Measurements from ENCODE around the gene CCDC92.
A peak's percentile ranks its signal among the peaks of the same experiment; 100 is the strongest.

The CCDC92 gene

DNA sequence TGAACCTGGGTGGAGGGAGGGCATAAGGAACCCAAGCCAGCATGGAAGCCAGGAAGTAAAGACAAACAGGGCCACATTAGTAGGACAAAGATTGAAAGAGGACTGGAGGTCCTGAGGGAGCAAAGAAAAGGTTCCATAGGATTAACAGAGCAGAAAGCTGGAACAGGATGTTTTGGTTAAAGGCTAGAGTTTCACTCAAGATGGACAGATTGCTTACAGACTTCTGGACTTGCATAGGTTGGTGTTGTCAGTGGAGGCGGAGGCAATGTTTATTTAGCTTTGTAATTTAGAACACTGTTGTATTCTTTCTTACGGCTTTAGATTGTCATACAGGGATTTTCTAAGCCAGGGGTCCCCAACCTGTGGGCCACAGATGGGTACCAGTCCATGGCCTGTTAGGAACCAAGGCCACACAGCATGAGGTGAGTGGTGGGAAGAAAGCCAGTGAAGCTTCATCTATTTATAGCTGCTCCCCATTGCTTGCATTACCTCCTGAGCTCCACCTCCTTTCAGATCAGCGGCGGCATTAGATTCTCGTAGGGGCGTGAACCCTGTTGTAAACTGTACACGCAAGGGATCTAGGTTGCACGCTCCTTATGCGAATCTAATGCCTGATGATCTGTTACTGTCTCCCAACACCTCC is 31.7 kb upstream of the CCDC92 start:
- in situ Hi-C loops (cut with MboI; ENCODE audit: low pct_unique_long_range_greater_than_20kb, low sequenced_read_pairs), result no loop called here
- no peak for DNase-seq

DNA sequence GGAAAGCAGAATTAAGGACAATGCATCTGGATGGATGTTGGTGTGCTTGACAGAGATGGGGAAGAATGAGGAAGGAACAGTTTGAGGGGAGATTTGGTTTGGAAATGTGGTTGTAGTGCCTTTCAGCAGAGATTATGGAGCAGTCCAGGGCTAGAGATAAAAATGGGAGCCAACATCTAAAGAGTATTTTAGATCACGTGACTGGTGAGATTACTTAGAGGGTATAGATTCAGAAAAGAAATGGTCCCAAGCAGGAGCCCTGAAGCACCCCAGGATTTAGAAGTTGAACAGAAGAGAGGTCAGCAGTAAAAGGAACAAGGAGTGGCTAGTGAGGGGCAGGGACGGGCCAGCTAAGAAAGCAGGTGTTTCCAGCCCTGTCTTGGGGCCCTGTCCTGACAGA is 30.0 kb upstream of the CCDC92 start:
- no peak for DNase-seq

DNA sequence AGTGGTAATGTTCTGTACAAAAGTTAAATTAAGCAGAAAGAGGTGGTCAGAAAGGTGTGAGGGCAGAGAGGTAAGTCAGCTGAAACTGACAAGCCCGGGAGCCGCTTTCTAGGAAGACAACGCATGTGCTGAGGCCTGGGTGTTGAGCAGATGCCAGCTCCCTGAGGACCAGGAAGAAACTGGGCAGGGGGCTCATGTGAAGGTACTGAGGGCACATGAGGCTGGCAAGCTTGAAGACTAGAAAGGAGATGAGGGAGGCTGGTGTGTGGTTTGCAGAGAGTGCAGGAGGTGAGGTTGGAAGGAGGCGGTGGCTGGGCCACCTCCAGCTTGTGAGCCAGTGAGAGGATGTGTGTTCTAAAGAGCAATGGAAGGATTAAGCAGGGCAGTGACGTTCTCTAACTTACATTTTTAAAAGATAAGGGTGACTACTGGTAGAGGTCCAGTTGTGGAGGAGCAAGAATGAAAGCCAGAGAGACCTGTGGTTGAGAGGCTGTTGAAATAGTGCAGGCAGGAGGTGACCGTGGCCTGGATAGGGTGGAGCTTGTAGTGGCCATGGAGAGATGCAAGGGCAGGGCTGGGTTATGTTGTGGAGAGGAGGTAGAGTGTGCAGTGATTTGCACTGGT is 29.5 kb upstream of the CCDC92 start:
- DNase-seq, result no peak
- in situ Hi-C loops (cut with MboI; ENCODE audit: low pct_unique_long_range_greater_than_20kb, low sequenced_read_pairs), result no loop called here

More for the DNA sequence above, 30.0 kb upstream of the CCDC92 start:
- in situ Hi-C loops (cut with MboI; ENCODE audit: low pct_unique_long_range_greater_than_20kb, low sequenced_read_pairs), result no loop called here

DNA sequence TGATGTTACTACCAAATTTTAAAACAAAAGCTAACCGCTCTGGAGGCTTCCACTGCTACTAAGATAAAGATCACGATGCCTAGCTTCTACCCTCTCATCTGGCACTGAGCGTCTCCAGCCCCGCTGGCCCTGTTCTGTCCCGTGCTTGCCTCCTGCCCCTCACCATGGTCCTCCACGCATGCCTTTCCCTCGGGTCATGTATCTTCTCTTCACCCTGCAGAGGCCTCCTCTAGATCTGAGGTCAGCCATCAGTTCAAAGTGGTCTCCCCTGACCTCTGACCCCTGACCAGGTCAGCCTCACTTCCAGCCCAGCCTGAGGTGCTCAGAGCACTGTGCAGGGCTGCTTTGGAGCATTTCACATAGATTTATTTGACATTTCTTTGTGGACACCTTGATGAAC is 28.7 kb upstream of the CCDC92 start:
- in situ Hi-C loops (cut with MboI; ENCODE audit: low pct_unique_long_range_greater_than_20kb, low sequenced_read_pairs), result no loop called here
- DNase-seq, result no peak

DNA sequence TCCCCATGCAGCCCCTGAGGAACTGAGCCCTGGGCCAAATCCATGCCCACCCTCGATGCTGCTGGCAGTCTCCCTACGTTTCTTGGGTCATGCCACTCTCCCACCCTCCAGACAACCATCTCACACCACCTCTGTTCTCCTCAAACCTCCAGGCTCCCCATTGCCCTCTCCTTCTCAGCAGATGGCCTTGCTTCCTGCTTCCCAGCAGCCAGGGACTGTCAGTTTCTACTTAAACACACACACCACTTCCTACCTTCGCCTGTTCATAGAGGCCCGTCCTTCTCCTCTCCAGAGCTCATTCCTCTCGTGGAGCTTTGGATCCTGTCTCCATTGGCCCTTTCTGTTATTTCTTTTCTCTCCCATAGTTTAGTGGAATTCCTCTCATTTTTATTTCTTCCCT is 27.5 kb upstream of the CCDC92 start:
- in situ Hi-C loops (cut with MboI; ENCODE audit: low pct_unique_long_range_greater_than_20kb, low sequenced_read_pairs), result no loop called here
- no peak for DNase-seq

DNA sequence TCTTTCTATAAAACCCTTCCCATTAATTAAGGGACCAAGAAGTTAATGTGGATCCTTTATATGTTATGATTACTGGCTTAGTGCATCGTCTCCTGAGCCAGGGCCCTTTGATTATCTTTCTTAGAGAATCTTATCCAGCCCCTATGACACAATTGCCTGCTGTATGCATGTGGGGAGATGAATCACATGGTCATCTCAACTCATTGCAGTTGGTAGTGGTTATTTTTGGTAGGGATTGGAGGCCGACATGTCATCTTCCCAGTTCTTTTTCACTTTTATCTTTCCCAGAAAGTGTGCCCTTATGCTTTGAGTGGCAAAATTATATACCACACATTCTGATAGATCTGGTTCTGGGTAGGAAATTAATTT is 26.3 kb upstream of the CCDC92 start:
- DNase-seq, result no peak
- in situ Hi-C loops (cut with MboI; ENCODE audit: low pct_unique_long_range_greater_than_20kb, low sequenced_read_pairs), result no loop called here

DNA sequence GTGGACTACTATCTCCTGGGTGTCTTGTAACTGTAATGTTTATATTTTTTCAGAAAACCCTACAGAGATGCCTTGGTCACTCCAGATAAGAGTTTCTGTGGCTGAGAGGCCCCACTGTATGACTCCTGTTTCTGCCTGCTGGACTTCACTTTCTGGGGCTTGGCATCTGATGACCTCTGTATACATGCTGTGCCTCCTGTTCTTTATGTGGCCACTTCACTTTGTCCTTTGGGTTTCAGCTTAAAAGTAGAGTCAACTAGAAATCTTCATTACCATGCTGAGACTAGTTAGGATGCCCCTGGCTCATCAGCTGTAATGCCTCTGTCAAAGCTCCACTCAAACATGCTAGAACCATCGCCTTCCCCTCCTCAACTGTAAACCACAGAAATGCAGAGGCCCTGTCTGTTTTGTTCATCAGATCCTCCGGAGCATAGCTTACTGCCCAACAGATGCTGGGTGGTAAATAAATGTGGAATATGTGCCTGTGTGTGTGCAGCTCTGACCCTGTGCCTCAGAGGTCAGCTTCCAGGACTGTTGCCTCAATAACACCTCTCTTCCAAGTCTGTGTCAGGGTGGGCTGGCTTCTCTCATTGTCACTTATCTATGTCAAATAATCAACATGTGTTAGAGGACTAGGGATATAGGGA is 25.8 kb upstream of the CCDC92 start:
- DNase-seq, result no peak
- in situ Hi-C loops (cut with MboI; ENCODE audit: low pct_unique_long_range_greater_than_20kb, low sequenced_read_pairs), result no loop called here

DNA sequence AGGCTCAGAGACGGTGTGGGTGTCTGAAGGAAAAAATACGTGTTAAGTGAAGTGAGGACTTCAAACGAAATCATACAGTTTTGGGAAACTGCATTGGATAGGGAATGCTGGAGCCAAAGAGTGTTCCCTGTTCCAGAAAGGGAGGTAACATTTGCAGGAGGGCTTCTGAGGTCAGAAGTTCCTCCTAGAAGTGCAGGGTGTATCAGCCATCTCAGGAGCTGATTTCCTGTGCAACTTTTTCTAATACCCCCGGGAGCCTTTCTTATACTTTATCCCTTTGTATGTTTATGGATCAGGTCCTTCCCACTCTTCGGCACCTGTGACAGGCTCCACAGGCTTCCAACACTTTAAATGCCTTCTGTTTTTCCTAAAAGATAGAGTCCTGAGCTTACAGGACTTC is 25.3 kb upstream of the CCDC92 start:
- no peak for DNase-seq

DNA sequence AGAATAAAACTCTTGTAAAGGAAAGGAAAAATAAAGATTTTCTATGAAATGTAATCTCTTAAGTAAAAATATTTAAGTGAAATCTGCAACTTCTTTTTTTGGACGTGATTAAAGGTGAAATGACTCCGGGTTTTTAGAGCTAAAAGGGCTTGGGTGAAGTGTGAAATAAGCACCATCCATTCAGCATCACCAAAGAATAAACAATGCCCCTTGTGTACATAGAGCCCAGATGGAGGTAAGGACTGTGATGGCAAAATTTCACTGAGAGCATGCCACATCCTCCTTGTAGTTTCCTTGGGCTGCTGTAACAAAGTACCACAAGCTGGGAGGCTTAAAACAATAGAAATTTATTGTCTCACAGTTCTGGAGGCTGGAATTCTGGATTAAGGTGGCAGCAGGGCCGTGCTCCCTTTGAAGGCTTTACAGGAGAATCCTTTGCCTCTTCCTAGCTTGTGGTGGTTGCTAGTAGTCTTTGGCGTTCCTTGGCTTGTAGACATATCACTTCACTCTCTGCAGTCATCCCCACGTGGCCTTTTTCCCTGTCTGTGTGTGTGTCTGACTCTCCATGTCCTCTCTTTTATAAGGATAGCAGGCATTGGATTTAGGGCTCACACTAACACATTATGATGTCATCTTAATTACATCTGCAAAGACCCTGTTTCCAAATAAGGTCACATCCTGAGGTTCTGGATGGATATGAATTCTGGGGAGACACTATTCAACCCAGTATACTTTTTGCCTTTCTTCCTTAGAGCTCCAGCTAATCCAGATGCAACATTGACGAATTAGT is 24.6 kb upstream of the CCDC92 start:
- in situ Hi-C loops (cut with MboI; ENCODE audit: low pct_unique_long_range_greater_than_20kb, low sequenced_read_pairs), result no loop called here
- no peak for DNase-seq

More for the DNA sequence above, 25.3 kb upstream of the CCDC92 start:
- in situ Hi-C loops (cut with MboI; ENCODE audit: low pct_unique_long_range_greater_than_20kb, low sequenced_read_pairs), result no loop called here

DNA sequence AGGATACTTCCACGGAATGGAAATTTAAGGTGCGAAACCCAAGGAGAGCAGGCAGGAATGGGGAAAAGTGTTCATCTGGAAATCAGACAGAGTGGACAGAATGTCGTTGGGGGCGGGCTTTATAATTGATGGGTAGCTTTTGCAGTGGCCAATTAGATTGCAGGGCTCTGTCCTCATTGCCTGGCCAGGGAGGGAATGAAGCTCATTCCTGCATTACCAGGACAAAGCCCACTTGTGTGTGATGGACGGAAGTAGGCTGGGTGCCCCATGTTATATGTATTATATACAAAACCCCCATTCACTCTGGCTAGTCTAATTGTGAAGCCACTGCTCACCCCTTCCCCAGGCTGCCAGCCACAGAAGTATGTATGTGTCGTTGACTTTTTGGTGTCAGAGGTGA is 23.9 kb upstream of the CCDC92 start:
- in situ Hi-C loops (cut with MboI; ENCODE audit: low pct_unique_long_range_greater_than_20kb, low sequenced_read_pairs), result no loop called here
- no peak for DNase-seq

DNA sequence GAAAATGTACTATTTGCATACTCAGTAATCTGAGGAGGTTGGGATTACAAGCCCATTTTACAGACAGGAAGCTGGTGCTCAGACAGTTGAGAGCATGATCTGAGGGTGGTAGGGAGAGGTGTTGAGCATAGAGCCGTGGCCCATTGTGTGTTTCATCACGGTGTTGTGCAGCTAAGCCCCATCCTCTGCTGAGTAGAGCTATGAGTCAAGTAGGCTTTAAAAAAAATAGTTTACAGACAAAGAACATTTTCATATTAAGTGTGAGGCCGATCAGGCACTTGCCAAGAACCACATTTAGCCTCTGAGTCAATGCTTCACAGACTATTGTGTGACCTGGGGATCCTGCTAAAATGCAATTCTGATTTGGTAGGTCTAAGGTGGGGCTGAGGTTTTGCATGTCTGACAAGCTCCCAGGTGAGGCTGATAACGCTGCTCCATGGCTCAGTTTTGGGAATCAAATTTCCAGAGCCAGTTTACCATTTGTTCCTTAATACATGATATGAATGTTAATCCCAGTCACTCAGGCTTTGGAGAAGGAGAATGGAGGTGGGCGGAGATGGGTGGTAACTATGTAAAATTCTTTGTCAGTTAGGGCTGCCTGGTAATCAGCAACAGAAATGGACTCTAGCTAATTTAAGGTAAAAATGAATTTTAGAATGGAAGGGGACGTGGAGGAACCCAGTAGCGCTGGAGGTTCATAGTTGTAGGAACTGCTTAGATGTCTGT is 22.6 kb upstream of the CCDC92 start:
- in situ Hi-C loops (cut with MboI; ENCODE audit: low pct_unique_long_range_greater_than_20kb, low sequenced_read_pairs), result no loop called here
- DNase-seq, result no peak

DNA sequence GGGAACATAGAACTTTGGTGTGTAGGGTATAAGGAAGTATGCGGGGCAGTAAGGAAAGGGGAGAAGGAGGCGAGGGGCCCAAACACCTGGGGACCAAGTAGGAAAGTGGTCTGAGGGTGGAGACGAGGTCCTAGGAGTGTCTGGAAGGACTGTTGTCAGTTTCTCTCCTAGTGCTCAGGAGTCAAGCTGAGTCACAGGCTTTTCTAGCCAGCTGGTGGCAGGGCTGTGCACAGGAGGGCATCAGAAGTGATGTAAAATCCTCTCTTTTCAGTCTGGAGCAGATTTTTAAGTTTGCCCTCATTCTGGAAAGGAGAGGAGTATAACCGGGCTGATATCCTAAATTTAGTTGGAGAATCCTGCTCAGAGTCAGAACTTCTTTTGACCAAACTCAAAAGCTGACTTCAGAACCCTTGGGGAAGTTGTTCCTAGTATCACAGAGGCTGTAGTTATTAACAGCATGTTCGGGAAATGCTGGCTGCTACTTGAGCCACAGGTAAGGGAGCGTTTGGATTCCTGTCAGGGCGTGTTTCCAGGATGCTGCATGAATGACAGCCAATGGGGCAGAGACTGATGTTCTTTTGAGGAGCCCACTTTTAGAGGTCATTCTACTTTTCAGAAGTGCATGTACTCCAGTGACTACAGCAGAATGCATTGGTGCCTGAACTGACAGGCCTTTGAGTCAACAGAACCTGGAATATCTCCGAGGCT is 19.6 kb upstream of the CCDC92 start:
- in situ Hi-C loops (cut with MboI; ENCODE audit: low pct_unique_long_range_greater_than_20kb, low sequenced_read_pairs), result no loop called here
- DNase-seq, result no peak

DNA sequence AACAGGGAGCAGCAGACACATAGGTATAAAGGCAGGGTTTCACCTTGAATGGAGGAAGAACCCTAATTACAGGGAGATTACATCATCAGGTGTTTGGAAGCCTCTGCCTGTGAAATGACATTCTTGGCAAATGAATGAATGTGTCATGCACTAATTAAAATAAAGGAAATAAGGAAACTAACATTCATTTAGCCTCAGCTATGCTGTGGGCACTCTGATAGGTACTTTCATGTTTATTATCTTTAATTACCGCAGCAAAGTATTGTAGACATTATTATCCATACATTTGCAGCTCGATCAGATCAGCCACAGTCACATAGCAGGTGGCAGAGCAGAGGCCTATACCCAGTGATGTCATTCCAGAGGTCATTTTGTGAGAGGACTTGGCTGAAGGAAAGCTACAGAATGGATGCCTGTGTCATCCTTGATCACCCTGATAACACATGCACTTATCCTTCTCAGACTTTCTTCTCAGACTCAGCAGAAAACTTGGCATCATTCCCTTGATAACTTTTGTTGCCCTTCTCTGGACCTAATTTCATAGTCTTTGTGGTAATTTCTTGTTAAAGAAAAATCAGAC is 18.8 kb upstream of the CCDC92 start:
- no peak for DNase-seq
- in situ Hi-C loops (cut with MboI; ENCODE audit: low pct_unique_long_range_greater_than_20kb, low sequenced_read_pairs), result no loop called here

DNA sequence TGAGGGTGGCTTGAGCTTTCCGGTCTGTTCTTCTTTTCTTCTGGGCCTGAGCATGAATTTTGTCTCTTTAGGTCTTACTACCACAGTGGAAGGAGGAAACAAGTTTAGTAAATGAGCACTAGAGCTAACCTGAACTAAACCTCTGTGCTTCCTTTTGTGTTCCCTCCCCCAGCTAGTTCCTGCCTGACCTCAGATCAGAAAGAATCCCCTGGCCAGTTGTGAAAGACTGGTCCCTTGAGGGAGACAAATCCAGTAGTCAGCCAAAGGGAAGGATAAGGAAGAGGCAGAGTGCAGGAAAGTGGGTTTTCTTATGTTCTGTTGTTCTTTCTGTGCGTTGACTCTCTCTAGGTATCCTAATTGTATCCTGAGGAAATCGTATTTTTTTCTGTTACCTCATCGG is 17.9 kb upstream of the CCDC92 start:
- in situ Hi-C loops (cut with MboI; ENCODE audit: low pct_unique_long_range_greater_than_20kb, low sequenced_read_pairs), result no loop called here
- DNase-seq, result peak; percentile 34

DNA sequence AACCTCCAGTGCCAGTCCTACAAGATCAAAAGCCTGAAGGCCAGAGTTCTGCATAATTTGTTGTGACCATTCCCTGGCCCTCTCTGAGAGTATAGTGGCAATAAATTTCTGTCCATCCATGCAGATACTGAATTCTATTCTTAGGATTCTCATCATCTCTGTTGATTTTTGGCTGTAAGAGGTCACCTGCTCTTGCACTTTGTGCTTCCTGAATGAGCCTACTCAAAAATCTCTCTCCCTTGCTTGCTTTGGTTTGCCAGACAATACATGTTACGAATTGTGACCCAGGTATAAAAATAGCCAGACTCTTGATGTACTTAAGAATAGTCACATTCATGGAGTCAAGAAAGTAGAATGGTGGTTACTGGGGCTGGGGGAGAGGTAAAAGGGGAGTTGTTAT is 17.1 kb upstream of the CCDC92 start:
- no peak for DNase-seq
- in situ Hi-C loops (cut with MboI; ENCODE audit: low pct_unique_long_range_greater_than_20kb, low sequenced_read_pairs), result no loop called here

DNA sequence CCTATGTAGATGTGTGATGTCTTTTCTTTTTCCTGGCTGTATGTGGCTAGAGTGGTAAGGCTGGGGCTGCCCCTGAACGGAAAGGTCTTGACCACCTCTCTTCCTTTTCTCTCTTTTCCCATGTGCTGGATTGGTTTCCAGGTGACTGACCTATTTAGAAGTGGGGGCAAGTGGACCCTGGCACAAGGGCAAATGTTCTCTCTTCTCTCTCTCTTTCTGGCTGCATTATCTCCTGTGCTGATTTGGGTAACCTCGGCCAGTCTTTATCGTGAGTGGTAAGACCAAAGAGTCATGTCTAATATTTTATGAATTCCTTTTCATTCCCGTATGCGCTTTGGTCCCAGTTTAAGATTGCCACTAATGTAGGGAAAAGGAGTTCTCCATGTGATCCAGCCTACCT is 16.5 kb upstream of the CCDC92 start:
- DNase-seq, result no peak
- in situ Hi-C loops (cut with MboI; ENCODE audit: low pct_unique_long_range_greater_than_20kb, low sequenced_read_pairs), result no loop called here

DNA sequence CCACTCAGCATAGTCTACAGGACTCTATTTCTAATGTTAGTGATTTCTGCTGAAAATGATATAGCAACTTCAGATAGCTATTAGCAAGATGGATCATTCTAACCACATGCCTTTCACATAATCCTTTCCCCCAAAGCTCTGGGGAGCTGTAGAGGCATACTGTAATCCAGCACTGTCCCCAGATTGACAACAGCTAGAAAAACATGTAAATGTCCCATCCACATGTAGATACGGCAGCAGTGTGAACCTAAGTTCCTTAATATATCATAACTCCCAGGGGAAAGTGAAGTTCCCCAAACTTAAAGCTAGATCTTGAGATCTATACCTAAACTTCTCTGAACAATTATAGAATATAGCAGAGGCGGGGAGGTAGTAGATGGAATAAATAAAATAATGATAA is 14.4 kb upstream of the CCDC92 start:
- in situ Hi-C loops (cut with MboI; ENCODE audit: low pct_unique_long_range_greater_than_20kb, low sequenced_read_pairs), result no loop called here
- DNase-seq, result no peak

DNA sequence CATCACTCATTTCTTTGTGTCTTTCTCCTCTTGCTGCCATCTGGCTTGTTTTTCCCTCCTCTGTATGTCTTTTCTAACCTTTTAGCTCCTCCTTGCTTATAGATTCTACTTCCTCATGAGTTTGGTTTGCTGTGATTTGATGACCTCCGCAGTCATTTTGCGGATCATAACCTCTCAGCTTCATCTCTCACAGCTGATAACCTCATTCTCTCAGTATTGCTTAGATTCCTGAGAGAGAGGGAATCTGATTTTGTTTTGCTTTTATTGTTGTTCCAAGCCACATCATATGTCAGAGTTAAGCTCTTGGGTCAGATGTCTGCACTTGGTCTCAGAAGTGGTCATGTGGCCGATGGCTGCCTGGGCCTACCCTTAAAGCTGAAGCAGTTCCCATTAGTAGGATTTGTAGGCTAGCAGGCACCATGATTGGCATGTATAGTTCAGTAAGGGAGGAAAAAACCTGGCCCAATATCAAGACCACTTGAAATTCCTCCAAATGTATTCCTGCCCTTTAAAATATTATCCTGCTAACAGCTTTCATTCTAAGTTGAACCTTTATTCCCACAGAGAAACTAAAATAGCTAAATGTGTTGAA is 13.8 kb upstream of the CCDC92 start:
- no peak for DNase-seq
- in situ Hi-C loops (cut with MboI; ENCODE audit: low pct_unique_long_range_greater_than_20kb, low sequenced_read_pairs), result no loop called here

All from KBM-7 (cell line).